ENCODE data around the gene CCDC70.

The CCDC70 gene

GRCh38 chr13:51885651-51886050, 23.9 kb downstream of the CCDC70 start:
- H3K4me3 ChIP-seq (ENCODE audit: low read depth, low read length) = no peak overlapping the region
- DNase-seq (ENCODE audit: low read depth) = no peak
- TF ChIP-seq, protein P1, sequence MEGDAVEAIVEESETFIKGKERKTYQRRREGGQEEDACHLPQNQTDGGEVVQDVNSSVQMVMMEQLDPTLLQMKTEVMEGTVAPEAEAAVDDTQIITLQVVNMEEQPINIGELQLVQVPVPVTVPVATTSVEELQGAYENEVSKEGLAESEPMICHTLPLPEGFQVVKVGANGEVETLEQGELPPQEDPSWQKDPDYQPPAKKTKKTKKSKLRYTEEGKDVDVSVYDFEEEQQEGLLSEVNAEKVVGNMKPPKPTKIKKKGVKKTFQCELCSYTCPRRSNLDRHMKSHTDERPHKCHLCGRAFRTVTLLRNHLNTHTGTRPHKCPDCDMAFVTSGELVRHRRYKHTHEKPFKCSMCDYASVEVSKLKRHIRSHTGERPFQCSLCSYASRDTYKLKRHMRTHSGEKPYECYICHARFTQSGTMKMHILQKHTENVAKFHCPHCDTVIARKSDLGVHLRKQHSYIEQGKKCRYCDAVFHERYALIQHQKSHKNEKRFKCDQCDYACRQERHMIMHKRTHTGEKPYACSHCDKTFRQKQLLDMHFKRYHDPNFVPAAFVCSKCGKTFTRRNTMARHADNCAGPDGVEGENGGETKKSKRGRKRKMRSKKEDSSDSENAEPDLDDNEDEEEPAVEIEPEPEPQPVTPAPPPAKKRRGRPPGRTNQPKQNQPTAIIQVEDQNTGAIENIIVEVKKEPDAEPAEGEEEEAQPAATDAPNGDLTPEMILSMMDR (IDR thresholded peaks at IDR 0.05; ENCODE audit: low read depth, low read length, missing control alignments) = no peak

DNA sequence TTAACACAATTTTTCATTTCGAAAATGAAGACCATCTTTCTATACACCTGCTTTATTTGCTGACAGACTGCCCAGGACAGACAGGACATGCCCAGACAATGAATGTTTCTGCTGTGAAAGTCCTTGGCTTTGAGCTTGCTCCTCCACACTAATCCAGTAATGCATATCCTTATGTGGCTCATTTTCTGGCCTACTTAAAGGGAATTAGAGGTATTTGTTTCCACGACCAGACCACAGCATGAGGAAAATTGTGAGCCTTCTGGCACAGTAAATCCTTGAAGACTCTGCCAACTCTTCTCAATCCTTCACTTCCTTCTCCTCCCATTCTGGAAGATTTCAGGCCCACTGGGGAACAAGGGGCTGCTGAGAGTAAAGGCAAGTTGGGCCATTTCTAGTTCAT, 25.7 kb downstream of the CCDC70 start:
- TF ChIP-seq, protein P1 (IDR thresholded peaks at IDR 0.05; ENCODE audit: low read depth, low read length, missing control alignments) = no peak
- H3K4me3 ChIP-seq (ENCODE audit: low read depth, low read length) = no peak overlapping the region
- DNase-seq (ENCODE audit: low read depth) = no peak

DNA sequence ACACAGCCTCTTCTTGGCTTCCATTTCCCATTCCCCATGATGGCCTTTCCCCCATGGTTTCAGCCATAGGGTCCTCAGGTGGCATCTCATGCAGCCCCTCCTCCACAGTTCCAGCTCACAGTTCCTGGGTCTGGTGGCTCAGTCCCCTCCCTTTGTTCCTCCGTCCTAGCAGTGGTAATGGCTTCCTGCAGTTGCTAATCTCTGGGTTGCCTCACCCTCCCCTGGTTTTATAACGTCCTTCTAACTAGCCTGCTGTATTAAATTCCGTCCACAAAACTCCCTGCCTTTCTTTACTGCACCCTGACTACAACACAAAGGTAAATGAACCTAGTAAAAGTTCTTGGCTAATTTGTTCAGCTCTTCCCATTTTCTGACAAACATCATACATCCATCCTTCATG, 30.9 kb downstream of the CCDC70 start:
- TF ChIP-seq, protein P1 (IDR thresholded peaks at IDR 0.05; ENCODE audit: low read depth, low read length, missing control alignments) = no peak
- no peak overlapping the region for H3K4me3 ChIP-seq (ENCODE audit: low read depth, low read length)
- no peak for DNase-seq (ENCODE audit: low read depth)

DNA sequence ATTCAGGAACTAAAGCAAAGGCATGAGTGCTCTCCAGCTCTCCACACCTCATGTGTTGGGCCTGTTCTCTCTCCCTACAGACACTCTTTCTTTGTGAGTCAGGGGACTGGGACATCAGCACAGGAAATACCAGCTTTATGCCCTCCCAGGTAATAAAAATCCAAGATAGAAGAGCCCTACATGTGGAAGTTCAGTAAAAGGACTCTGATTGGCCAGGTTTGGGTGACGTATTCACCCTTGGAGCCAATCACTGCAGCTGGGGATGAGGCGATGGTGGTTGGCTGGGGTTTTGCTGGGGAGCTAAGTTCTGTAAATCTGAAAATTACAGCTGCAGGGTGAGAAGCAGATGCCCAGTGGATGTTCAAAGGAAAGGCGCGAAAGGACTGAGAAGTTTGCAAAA, 32.5 kb downstream of the CCDC70 start:
- TF ChIP-seq, protein P1 (IDR thresholded peaks at IDR 0.05; ENCODE audit: low read depth, low read length, missing control alignments) = no peak
- DNase-seq (ENCODE audit: low read depth) = no peak
- H3K4me3 ChIP-seq (ENCODE audit: low read depth, low read length) = no peak overlapping the region

DNA sequence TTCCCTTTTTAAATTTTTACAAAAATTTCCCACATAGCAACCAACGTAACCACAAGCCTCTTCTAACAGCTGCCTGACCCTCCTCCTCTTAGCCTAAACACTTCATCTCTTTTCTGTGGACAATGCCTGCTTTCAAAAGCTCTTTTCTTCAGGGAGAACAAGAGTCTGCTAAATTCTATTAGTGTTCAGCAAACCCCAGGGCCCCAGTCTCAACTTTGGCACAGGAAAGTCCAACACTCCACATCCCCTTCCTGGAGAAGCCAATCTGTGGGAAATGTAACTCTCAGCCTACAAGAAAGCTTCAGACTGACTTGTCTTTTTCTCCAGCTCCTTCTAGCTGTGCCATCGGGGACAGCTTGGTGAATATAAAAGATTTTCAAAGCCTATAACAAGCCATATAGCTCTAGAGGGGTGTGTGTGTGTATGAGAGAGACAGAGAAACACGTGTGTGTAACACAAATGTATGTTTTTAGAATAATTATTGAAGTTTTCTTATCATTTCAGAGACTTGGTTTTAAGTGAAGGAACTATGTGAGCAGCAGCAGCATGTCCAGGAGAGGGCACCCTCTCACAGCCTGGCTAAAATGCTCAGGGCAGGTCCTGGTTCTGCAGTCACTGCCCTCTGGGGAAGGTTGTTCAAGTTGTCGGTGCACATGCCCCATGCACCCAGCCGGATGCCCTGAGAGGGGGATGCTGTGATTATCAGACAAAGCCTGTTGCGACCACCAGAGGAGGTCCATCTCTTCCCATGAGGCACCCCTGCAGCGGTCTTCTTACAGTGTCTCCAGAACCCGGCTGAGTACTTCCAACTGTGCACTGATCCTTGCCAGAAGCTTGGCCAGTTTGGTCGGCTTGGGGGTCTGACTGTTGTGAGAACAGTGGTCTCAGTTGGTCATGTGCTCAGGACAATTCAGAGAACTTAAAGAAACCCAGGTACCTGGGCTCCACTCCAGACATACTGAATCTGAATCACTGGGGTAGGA, 34.4 kb downstream of the CCDC70 start:
- no peak overlapping the region for H3K4me3 ChIP-seq (ENCODE audit: low read depth, low read length)
- TF ChIP-seq, protein P1 (IDR thresholded peaks at IDR 0.05; ENCODE audit: low read depth, low read length, missing control alignments) = peak; percentile 73
- DNase-seq (ENCODE audit: low read depth) = peak; percentile 8

DNA sequence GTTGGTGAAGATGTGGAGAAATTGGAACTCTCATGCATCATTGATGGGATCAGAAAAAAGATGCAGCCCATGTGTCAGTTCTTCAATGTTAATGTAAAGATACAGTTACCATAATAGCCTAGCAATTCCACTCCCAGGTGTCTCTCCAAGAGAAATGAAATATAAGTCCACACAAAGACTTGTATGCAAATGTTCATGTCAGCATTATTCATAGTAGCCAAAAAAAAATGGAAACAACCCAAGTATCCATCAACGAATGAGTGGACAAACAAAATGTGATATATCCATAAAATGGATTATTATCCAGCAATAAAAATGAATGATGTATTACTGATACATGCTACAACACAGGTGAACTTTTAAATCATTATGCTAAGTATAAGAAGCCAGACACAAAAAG, 38.7 kb downstream of the CCDC70 start:
- TF ChIP-seq, protein P1 (IDR thresholded peaks at IDR 0.05; ENCODE audit: low read depth, low read length, missing control alignments) = no peak
- H3K4me3 ChIP-seq (ENCODE audit: low read depth, low read length) = no peak overlapping the region
- no peak for DNase-seq (ENCODE audit: low read depth)

All from GM12864 (cell line).